Measurements from ENCODE around the gene SPEG.
A peak's percentile ranks its signal among the peaks of the same experiment; 100 is the strongest.
"Not testable (repeated sequence)": the region's sequence is repeated elsewhere in the genome, so short reads cannot be mapped to it uniquely, and the experiment has no call there.

The SPEG gene

DNA sequence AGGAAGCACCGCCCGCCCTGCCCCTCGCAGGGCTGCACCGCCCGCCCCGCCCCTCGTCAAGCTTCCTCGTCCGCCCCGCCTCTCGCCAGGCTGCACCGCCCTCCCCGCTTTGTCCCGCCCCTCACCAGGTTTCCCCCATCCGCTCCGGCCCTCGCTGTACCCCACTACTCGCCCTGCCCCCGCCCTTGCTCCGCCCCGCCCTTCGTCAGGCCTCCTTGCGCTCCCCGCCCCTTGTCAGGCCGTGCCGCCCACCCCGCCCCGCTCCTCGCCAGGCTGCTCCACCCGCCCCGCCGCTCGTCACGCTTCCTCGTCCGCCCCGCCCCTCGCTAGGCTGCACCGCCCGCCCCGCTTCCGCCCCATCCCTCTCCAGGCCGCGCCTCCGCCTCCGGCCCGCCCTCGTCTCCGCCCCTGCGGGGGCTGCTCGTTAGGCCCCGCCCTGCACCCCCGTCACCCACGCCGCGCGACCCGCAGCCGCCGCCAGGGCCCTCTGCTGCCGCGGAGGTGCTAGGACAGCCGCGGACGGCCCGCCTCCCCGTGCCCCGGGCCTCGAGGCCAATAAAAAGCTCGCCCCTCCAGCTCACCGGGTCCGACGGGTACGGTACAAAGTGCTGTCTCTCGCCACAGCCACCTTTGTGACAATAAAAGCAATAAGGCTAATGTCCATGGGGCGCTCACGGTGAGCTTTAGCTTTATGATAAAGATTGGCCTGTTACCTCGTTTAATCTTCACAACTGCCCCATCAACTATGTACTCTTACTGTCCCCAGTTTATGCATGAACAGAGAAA lies 46.3 kb upstream of the SPEG start:
- peak overlapping the region; percentile 37 for H3K4me3 ChIP-seq (ENCODE audit: control insufficient read depth, low read depth, low read length)
- TF ChIP-seq, protein P1, sequence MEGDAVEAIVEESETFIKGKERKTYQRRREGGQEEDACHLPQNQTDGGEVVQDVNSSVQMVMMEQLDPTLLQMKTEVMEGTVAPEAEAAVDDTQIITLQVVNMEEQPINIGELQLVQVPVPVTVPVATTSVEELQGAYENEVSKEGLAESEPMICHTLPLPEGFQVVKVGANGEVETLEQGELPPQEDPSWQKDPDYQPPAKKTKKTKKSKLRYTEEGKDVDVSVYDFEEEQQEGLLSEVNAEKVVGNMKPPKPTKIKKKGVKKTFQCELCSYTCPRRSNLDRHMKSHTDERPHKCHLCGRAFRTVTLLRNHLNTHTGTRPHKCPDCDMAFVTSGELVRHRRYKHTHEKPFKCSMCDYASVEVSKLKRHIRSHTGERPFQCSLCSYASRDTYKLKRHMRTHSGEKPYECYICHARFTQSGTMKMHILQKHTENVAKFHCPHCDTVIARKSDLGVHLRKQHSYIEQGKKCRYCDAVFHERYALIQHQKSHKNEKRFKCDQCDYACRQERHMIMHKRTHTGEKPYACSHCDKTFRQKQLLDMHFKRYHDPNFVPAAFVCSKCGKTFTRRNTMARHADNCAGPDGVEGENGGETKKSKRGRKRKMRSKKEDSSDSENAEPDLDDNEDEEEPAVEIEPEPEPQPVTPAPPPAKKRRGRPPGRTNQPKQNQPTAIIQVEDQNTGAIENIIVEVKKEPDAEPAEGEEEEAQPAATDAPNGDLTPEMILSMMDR (conservative IDR thresholded peaks at IDR 0.05; ENCODE audit: control insufficient read depth, insufficient read depth, low read depth, low read length) = peak; percentile 17
- peak; percentile 91 for DNase-seq (ENCODE audit: low read depth)

DNA sequence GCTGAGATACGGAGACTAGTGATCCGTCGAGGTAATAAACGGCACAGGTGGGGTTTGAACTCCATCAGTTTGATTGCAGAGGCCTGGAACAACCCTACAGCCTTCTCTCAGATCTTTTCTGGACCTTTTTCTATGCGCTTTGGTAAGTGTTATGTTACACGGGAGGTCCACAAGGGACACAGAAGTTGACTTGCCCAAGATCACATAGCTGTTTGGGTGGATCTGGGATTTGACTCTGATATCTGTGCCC lies 45.8 kb upstream of the SPEG start:
- TF ChIP-seq, protein P1 (conservative IDR thresholded peaks at IDR 0.05; ENCODE audit: control insufficient read depth, insufficient read depth, low read depth, low read length) = no peak
- peak overlapping the region; percentile 37 for H3K4me3 ChIP-seq (ENCODE audit: control insufficient read depth, low read depth, low read length)
- DNase-seq (ENCODE audit: low read depth) = no peak

DNA sequence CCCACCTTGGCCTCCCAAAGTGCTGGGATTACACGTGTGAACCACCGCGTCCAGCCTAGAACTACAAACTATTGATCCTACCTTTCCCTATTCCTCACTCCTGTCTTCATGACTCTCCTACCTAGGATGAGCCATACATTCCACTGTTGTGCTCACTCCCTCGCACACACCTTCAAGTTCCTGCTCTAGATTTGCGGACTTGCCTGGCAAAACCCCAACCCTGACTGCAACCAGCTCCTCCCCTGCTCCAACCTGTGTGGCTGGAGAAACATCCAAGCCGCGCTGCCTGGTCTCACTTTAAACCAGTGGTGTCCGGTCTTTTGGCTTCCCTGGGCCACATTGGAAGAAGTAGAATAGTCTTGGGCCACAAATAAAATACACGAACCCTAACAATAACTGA lies 41.9 kb upstream of the SPEG start:
- H3K4me3 ChIP-seq (ENCODE audit: control insufficient read depth, low read depth, low read length) = no peak overlapping the region
- TF ChIP-seq, protein P1 (conservative IDR thresholded peaks at IDR 0.05; ENCODE audit: control insufficient read depth, insufficient read depth, low read depth, low read length) = no peak
- DNase-seq (ENCODE audit: low read depth) = no peak

DNA sequence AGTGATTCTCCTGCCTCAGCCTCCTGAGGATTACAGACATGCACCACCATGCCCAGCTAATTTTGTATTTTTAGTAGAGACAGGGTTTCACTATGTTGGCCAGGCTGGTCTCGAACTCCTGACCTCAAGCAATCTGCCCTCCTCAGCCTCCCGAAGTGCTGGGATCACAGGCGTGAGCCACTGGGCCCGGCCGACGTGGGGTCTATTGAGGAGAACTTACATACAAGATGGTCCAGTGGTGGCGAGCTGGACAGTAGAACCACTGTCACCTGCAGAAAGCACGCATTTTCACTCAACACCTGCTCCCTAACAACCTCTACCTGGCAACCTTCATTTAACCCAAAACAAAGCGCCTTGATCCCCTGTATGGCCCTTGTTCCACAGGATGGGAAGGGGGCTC lies 39.6 kb upstream of the SPEG start:
- DNase-seq (ENCODE audit: low read depth); H3K4me3 ChIP-seq (ENCODE audit: control insufficient read depth, low read depth, low read length): not testable (repeated sequence)

DNA sequence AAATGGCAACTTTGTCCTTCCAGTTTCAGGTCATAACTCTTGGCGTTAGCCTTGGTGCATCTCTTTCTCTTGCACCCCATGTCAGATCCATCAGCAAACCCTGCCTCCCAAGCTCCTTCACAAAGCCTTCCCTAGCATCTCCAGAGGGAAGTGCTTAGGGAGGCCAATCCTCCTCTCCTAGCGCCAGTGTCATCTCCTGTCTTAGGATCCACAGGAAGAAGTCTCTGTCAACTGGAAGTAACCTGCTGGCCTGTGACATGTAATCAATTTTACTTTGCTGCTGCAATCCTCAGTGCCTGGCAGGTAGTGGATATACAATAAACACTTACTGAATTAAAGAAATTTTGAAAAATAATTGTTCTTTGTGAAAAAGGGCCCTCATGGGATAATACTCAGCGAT lies 39.0 kb upstream of the SPEG start:
- DNase-seq (ENCODE audit: low read depth) = no peak
- TF ChIP-seq, protein P1 (conservative IDR thresholded peaks at IDR 0.05; ENCODE audit: control insufficient read depth, insufficient read depth, low read depth, low read length) = no peak
- H3K4me3 ChIP-seq (ENCODE audit: control insufficient read depth, low read depth, low read length) = no peak overlapping the region

DNA sequence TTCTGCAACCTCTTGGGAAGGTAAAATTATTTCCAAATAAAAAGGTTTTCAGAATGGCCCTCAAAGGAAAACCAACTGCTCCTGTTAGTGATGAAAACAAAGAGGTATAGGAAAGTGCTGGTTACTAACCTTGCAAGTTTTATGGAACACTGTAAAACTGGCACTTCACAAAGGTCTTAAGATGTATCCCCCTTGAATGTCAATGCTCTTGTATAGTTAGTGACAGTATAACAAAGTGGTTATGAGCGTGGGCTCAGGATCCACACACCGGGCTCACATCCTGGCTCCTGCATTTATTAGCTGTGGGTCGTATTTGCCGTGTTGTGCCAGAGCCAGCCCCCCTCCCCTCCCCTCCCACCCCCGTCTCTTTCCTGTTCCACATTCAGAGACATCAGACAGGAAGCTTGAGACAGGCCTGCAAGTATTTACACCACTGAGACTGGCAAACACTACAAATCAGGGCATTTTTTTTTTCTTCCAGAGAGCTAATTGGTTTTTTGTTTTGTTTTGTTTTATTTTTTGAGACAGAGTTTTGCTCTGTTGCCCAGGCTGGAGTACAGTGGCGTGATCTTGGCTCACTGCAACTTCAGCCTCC lies 37.7 kb upstream of the SPEG start:
- TF ChIP-seq, protein P1 (conservative IDR thresholded peaks at IDR 0.05; ENCODE audit: control insufficient read depth, insufficient read depth, low read depth, low read length) = no peak
- no peak for DNase-seq (ENCODE audit: low read depth)

DNA sequence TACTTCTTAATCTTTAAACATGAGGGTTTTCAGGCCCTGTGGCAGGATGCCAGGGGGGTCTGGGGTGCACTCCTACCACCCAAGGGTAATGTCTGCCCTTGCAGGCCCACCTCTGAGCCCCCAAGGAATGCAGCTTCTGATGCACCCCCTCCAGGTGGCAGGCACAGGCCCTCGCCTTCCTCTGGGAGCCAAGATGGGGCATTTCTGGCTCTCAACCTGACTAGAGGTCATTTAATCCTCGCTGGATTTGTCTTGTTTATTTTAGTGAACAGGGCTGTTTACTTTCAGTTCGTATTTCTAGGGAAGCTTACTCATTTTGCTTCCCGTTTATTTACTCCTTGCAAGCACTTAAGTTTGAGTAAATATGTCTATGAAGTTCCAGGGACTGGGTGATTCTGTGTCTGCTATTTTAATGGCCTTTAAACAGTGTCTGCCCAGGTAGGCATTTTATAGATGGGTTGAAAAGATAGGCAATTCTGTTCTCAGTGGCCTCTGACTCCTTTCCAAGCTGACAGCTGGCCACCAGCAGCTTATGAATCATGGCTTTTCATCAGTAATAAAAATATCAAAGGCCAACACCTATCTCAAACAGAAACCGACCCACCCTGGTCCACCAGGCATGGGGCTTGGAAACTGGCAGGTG lies 35.8 kb upstream of the SPEG start:
- DNase-seq (ENCODE audit: low read depth) = no peak
- H3K4me3 ChIP-seq (ENCODE audit: control insufficient read depth, low read depth, low read length) = no peak overlapping the region
- TF ChIP-seq, protein P1 (conservative IDR thresholded peaks at IDR 0.05; ENCODE audit: control insufficient read depth, insufficient read depth, low read depth, low read length) = no peak

More for the DNA sequence above, 37.7 kb upstream of the SPEG start:
- no peak overlapping the region for H3K4me3 ChIP-seq (ENCODE audit: control insufficient read depth, low read depth, low read length)

All from fibroblast of mammary gland (primary cell).